Mesenchymal stem cell (in vitro differentiated cells and primary cell): Measurements from ENCODE around the gene PLEKHA8.

Source experiments
- DNase-seq: peaks from one replicate; pipeline ENCODE4 v3.0.0-alpha.2; 2013
- H2AFZ ChIP-seq: one replicate; pipeline ENCODE4 v1.6.1; 2013; ENCODE audit warnings: low read depth, mild to moderate bottlenecking, control low read depth, inconsistent platforms, low read length, moderate library complexity
- H2AK5ac ChIP-seq: 2 replicates; pipeline ENCODE4 v1.6.1; 2013; ENCODE audit warnings: low read length, moderate library complexity, mild to moderate bottlenecking, inconsistent platforms; ENCODE audit not compliant: severe bottlenecking
- H2BK120ac ChIP-seq: one replicate; pipeline ENCODE4 v1.6.1; 2013; ENCODE audit warnings: low read depth, mild to moderate bottlenecking, inconsistent platforms, low read length, moderate library complexity
- H2BK12ac ChIP-seq, 2 experiments: one replicate each; pipeline ENCODE4 v1.6.1; 2013; ENCODE audit warnings: inconsistent platforms in 2 of 2, low read length in 2 of 2, mild to moderate bottlenecking in 2 of 2, moderate library complexity in 2 of 2, control low read depth in 1 of 2
- H2BK15ac ChIP-seq: one replicate; pipeline ENCODE4 v1.6.1; 2013; ENCODE audit warnings: mild to moderate bottlenecking, low read depth, inconsistent platforms; ENCODE audit not compliant: poor library complexity, severe bottlenecking
- H2BK5ac ChIP-seq: 2 replicates; pipeline ENCODE4 v1.6.1; 2013; ENCODE audit warnings: low read depth, mild to moderate bottlenecking, low read length, control low read depth, inconsistent platforms; ENCODE audit not compliant: poor library complexity, severe bottlenecking
- H3K14ac ChIP-seq, 2 experiments: one replicate each; pipeline ENCODE4 v1.6.1; 2013; ENCODE audit warnings: inconsistent platforms in 2 of 2, low read length in 2 of 2, control low read depth in 1 of 2, mild to moderate bottlenecking in 1 of 2, moderate library complexity in 1 of 2
- H3K18ac ChIP-seq, 2 experiments: one replicate each; pipeline ENCODE4 v1.6.1; 2013; ENCODE audit warnings: inconsistent platforms in 2 of 2, low read length in 2 of 2, control low read depth in 1 of 2, low read depth in 1 of 2, mild to moderate bottlenecking in 1 of 2
- H3K23ac ChIP-seq, 2 experiments: one replicate each; pipeline ENCODE4 v1.6.1; 2013; ENCODE audit warnings: inconsistent platforms in 2 of 2, low read length in 2 of 2, mild to moderate bottlenecking in 2 of 2, moderate library complexity in 2 of 2, control low read depth in 1 of 2
- H3K27ac ChIP-seq: 2 replicates; pipeline ENCODE4 v1.5.1; 2013; ENCODE audit warnings: mild to moderate bottlenecking, moderate library complexity, low read length, control low read depth, inconsistent platforms; ENCODE audit not compliant: poor library complexity, severe bottlenecking
- H3K27me3 ChIP-seq, 2 experiments: 2 replicates each; pipeline versions ENCODE4 v1.6.1 to v1.7.0; 2013; ENCODE audit warnings: low read length in 2 of 2, mild to moderate bottlenecking in 2 of 2, moderate library complexity in 2 of 2, control low read depth in 1 of 2, inconsistent platforms in 1 of 2; ENCODE audit not compliant: control insufficient read depth in 1 of 2, insufficient read depth in 1 of 2
- H3K36me3 ChIP-seq, 2 experiments: 2 replicates each; pipeline versions ENCODE4 v1.6.1 to v1.7.0; 2013; ENCODE audit warnings: low read length in 2 of 2, control low read depth in 1 of 2, inconsistent platforms in 1 of 2, low read depth in 1 of 2, mild to moderate bottlenecking in 1 of 2; ENCODE audit not compliant: insufficient read depth in 2 of 2, control insufficient read depth in 1 of 2
- H3K4ac ChIP-seq, 2 experiments: one replicate each; pipeline ENCODE4 v1.6.1; 2013; ENCODE audit warnings: inconsistent platforms in 2 of 2, low read length in 2 of 2, mild to moderate bottlenecking in 2 of 2, moderate library complexity in 2 of 2, control low read depth in 1 of 2, low read depth in 1 of 2
- H3K4me1 ChIP-seq: 2 replicates; pipeline ENCODE4 v1.6.1; 2013; ENCODE audit warnings: low read depth, low read length, control low read depth; ENCODE audit not compliant: control insufficient read depth, insufficient read depth
- H3K4me2 ChIP-seq: 2 replicates; pipeline ENCODE4 v1.6.1; 2013; ENCODE audit warnings: low read length, mild to moderate bottlenecking, inconsistent platforms; ENCODE audit not compliant: poor library complexity, severe bottlenecking
- H3K4me3 ChIP-seq, 2 experiments: 2 replicates each; pipeline versions ENCODE4 v1.5.1 to v1.7.0; 2013; ENCODE audit warnings: low read length in 2 of 2, mild to moderate bottlenecking in 2 of 2, control low read depth in 1 of 2, low read depth in 1 of 2; ENCODE audit not compliant: insufficient read depth in 1 of 2
- H3K79me1 ChIP-seq: replicated peaks from 2 replicates; pipeline ENCODE4 v1.6.1; 2013; ENCODE audit warnings: mild to moderate bottlenecking, control low read depth, low read length, inconsistent platforms; ENCODE audit not compliant: poor library complexity, severe bottlenecking
- H3K9ac ChIP-seq: 2 replicates; pipeline ENCODE4 v1.7.0; 2013; ENCODE audit warnings: mild to moderate bottlenecking, low read length, moderate library complexity
- H3K9me3 ChIP-seq: 2 replicates; pipeline ENCODE4 v1.7.0; 2013; ENCODE audit warnings: mild to moderate bottlenecking, low read length; ENCODE audit not compliant: control insufficient read depth
- H4K8ac ChIP-seq: one replicate; pipeline ENCODE4 v1.6.1; 2013; ENCODE audit warnings: inconsistent platforms, mild to moderate bottlenecking, low read length, moderate library complexity
- H4K91ac ChIP-seq: one replicate; pipeline ENCODE4 v1.6.1; 2013; ENCODE audit warnings: mild to moderate bottlenecking, low read length, inconsistent platforms
- WGBS: methylation state at CpG from one replicate; pipeline ENCODE4 v1.1.7; 2013; ENCODE audit warnings: mixed read lengths; 5-methylcytosine and 5-hydroxymethylcytosine counted together

PLEKHA8 gene

DNA sequence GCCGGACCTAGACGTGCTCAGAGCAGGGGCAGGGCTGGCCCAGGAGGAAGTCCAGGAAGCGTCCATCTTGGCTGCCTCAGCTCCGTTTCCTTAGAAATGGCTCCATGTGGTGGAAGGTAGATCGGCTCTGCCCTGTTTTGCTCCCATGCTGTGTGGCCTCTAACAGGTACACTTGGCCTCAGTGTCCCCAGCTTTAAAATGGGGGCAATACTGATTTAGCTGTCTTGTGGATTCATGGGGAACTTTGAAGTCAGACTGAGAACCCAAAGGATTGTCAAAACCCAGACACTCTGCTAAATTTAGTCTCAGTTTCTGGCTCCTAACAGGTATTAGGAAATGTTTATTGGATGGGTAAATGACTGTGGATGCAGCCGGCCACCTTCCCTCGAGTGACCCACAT is 122.5 kb downstream of the PLEKHA8 start:
- Histone ChIP-seq H3K79me1 (peaks cover 8% of the 10 kb centered on the region), H2AK5ac (no peak overlapping the region), H3K4ac (no peak overlapping the region), H3K27ac (no peak overlapping the region), H4K91ac (no peak overlapping the region), H3K36me3 (peaks cover 6 to 61% of the 10 kb centered on the region in 2 experiments), H2AFZ (no peak overlapping the region), H3K4me1 (peaks cover 1% of the 10 kb centered on the region), H3K14ac (no peak overlapping the region), H3K4me2 (no peak overlapping the region), H2BK5ac (no peak overlapping the region), H3K9me3 (no peaks in the 10 kb centered on the region), H3K9ac (no peak overlapping the region), H3K23ac (no peak overlapping the region), H2BK15ac (no peak overlapping the region), H3K4me3 (no peak overlapping the region), H4K8ac (no peak overlapping the region), H3K27me3 (no peaks in the 10 kb centered on the region), H3K18ac (no peak overlapping the region), H2BK12ac (no peak overlapping the region), H2BK120ac (no peak overlapping the region)
- 89% methylated on average over 7 of the region's 7 CpGs for WGBS
- DNase-seq, result no peak

- H3K9ac ChIP-seq, result no peak overlapping the region
- H3K4ac ChIP-seq, result no peak overlapping the region
- H3K27me3 ChIP-seq, result no peaks in the 10 kb centered on the region
- 94% methylated on average over 9 of the region's 9 CpGs for WGBS
- peaks cover 5 to 70% of the 10 kb centered on the region in 2 experiments for H3K36me3 ChIP-seq
- no peak overlapping the region for H4K91ac ChIP-seq
- H3K4me3 ChIP-seq, result no peak overlapping the region
- no peak overlapping the region for H3K18ac ChIP-seq
- no peak overlapping the region for H3K23ac ChIP-seq
- no peak overlapping the region for H2BK5ac ChIP-seq
- H3K27ac ChIP-seq, result no peak overlapping the region
- H3K4me1 ChIP-seq, result no peaks in the 10 kb centered on the region
- no peak overlapping the region for H4K8ac ChIP-seq
- H2BK15ac ChIP-seq, result no peak overlapping the region
- H2BK12ac ChIP-seq, result no peak overlapping the region
- H3K14ac ChIP-seq, result no peak overlapping the region
- H2BK120ac ChIP-seq, result no peak overlapping the region
- peaks cover 4% of the 10 kb centered on the region for H3K79me1 ChIP-seq
- H2AK5ac ChIP-seq, result no peak overlapping the region
- no peak overlapping the region for H2AFZ ChIP-seq
- H3K4me2 ChIP-seq, result no peak overlapping the region
- no peaks in the 10 kb centered on the region for H3K9me3 ChIP-seq
- DNase-seq, result no peak
These were observed 125.9 kb downstream of the PLEKHA8 start for GRCh38 chr7:30154111-30154587.

DNA sequence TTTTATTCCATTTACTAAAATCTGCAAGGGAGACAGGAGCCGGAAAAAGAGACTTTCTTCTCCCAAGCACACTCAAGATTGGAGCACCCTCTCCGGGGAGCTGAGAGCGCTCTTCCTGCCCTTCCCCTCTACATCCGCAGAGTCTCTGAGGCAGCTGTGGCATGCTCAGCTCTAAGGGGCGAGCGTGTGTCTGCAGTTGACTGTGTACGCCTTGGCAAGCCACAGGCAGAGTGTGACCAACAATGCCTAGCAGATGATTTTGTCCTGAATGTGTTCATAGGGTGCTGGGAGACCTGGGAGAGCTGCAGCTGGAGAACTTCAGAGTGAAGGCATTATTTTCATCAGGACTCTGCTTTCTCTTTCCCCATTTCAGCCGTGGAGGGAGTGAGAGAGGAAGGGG is 127.3 kb downstream of the PLEKHA8 start:
- H3K9ac ChIP-seq, result no peak overlapping the region
- H2AFZ ChIP-seq, result no peak overlapping the region
- no peaks in the 10 kb centered on the region for H3K9me3 ChIP-seq
- no peak overlapping the region for H3K14ac ChIP-seq
- peaks cover 4% of the 10 kb centered on the region for H3K4me1 ChIP-seq
- no peak overlapping the region for H3K4ac ChIP-seq
- no peak overlapping the region for H4K91ac ChIP-seq
- H2BK5ac ChIP-seq, result no peak overlapping the region
- H3K27ac ChIP-seq, result no peak overlapping the region
- 85% methylated on average over 8 of the region's 8 CpGs for WGBS
- H2BK120ac ChIP-seq, result no peak overlapping the region
- peaks cover 3 to 62% of the 10 kb centered on the region in 2 experiments for H3K36me3 ChIP-seq
- H3K18ac ChIP-seq, result no peak overlapping the region
- H3K4me2 ChIP-seq, result no peak overlapping the region
- H2BK15ac ChIP-seq, result no peak overlapping the region
- H3K4me3 ChIP-seq, result no peak overlapping the region
- no peak overlapping the region for H4K8ac ChIP-seq
- no peak for DNase-seq
- no peak overlapping the region for H2BK12ac ChIP-seq
- no peak overlapping the region for H2AK5ac ChIP-seq
- H3K23ac ChIP-seq, result no peak overlapping the region
- no peaks in the 10 kb centered on the region for H3K79me1 ChIP-seq
- H3K27me3 ChIP-seq, result no peaks in the 10 kb centered on the region

GRCh38 chr7:30157204-30157603 is 129.0 kb downstream of the PLEKHA8 start:
- Histone ChIP-seq H3K23ac (no peak overlapping the region), H2BK15ac (no peak overlapping the region), H3K4ac (no peak overlapping the region), H2BK5ac (no peak overlapping the region), H3K36me3 (peaks cover 6 to 46% of the 10 kb centered on the region in 2 experiments), H3K9ac (no peak overlapping the region), H2BK12ac (no peak overlapping the region), H4K8ac (no peak overlapping the region), H3K79me1 (no peaks in the 10 kb centered on the region), H3K4me1 (peaks cover 4% of the 10 kb centered on the region), H4K91ac (no peak overlapping the region), H3K27ac (no peak overlapping the region), H3K27me3 (no peaks in the 10 kb centered on the region), H3K9me3 (no peaks in the 10 kb centered on the region), H2BK120ac (no peak overlapping the region), H2AFZ (no peak overlapping the region), H3K14ac (no peak overlapping the region), H3K4me3 (no peak overlapping the region), H3K18ac (no peak overlapping the region), H3K4me2 (no peak overlapping the region), H2AK5ac (no peak overlapping the region)
- 85% methylated on average over 9 of the region's 9 CpGs for WGBS
- DNase-seq, result no peak
